ENCODE results near the gene ZNF830. TPM values are rescaled to one million over a fixed set of nuclear protein-coding genes. Genes with fewer than 3 reads are reported as not detected.

Gene ZNF830
- total and polyA plus RNA-seq, 9 of the 15 experiments (the other 6 are each of a cell fraction or from before 2014, with no cell fraction given): 13.1 to 28.7 (median 21.7) TPM

GRCh38 chr17:34961093-34961911, at the start of gene ZNF830, which contains the start of gene CCT6B (continued):
- TF ChIP-seq ELK3 (CRISPR knock-in tag; IDR thresholded peaks at IDR 0.05) (no peak), ZNF449 (CRISPR knock-in tag; IDR thresholded peaks at IDR 0.05) (peak; percentile 32; the same call in 1 of the 2 replicates), DEAF1 (CRISPR knock-in tag; IDR thresholded peaks at IDR 0.05) (no peak), THRB (CRISPR knock-in tag; conservative IDR thresholded peaks at IDR 0.05) (no peak), NCOA4 (IDR thresholded peaks at IDR 0.05; ENCODE audit: partially characterized antibody) (no peak), ZNF174 (CRISPR knock-in tag; IDR thresholded peaks at IDR 0.05) (no peak), NONO (IDR thresholded peaks at IDR 0.05; ENCODE audit: low read depth in 2 of 2, low read length in 1 of 2) (no peak), PHB2 (IDR thresholded peaks at IDR 0.05; ENCODE audit: low read depth) (no peak), NR0B1 (IDR thresholded peaks at IDR 0.05; ENCODE audit: partially characterized antibody) (no peak), KAT2B (IDR thresholded peaks at IDR 0.05; ENCODE audit: low read depth, low read length) (no peak), RB1 (IDR thresholded peaks at IDR 0.05; ENCODE audit: low read depth) (peak; percentile 39; the same call in 1 of the 2 replicates), SFPQ (IDR thresholded peaks at IDR 0.05; ENCODE audit: low read depth, low read length) (no peak), MCM7 (IDR thresholded peaks at IDR 0.05) (no peak), CREB5 (CRISPR knock-in tag; IDR thresholded peaks at IDR 0.05) (no peak), KDM2B (CRISPR knock-in tag; IDR thresholded peaks at IDR 0.05) (no peak), RAD51 (IDR thresholded peaks at IDR 0.05; ENCODE audit: borderline replicate concordance, low read depth) (no peak)

All from K562 (cell line).